ENCODE results near the gene GLRX5.

Gene GLRX5

DNA sequence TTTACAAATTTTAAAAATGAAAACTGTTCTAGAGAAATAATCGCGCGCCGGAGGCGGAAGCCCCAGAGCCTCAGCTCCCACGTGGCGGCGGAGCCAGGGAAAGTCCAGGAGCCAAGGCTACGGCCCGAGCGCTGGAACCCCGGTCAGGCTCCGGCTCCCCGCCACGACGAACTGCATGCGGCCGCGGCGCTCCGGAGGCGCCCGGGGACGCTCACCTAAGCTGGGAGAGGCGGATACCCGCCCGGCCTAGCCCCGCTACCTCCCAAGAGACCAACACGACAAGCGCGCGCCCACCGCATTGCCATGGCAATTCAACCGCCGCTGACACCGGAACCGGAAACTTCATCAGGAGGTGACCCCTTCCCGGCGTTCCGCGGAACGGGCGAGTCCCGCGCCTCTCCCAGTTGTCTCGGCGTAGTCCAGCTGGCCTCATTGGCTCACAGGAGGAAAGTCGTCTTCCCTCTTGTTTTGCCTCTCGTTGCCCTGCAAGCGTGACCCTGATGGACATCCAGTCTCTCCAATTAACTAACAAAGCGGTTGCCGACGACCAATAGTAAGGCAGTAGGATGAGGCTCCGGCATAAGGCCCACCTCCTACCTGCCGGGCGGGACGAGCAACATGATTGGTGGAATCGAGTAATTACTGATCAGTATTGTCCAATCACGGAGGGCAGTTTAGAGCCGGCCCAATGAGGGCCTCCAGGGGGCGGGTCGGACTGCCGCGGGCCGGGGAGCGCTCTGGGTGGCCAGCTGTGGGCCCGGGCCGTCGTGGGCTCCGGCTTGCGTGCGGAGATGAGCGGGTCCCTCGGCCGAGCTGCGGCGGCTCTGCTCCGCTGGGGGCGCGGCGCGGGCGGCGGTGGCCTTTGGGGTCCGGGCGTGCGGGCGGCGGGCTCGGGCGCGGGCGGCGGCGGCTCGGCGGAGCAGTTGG, at the start of gene GLRX5:
TSS of gene GLRX5 (plus strand) at position 752 of the 927 bp plus-strand sequence. CDS start at position 792, 40 bp downstream.
- DNase-seq: peak; percentile 97

- no peak for DNase-seq
Measured at GRCh38 chr14:95485222-95485819, 49.5 kb upstream of the GLRX5 start.

DNA sequence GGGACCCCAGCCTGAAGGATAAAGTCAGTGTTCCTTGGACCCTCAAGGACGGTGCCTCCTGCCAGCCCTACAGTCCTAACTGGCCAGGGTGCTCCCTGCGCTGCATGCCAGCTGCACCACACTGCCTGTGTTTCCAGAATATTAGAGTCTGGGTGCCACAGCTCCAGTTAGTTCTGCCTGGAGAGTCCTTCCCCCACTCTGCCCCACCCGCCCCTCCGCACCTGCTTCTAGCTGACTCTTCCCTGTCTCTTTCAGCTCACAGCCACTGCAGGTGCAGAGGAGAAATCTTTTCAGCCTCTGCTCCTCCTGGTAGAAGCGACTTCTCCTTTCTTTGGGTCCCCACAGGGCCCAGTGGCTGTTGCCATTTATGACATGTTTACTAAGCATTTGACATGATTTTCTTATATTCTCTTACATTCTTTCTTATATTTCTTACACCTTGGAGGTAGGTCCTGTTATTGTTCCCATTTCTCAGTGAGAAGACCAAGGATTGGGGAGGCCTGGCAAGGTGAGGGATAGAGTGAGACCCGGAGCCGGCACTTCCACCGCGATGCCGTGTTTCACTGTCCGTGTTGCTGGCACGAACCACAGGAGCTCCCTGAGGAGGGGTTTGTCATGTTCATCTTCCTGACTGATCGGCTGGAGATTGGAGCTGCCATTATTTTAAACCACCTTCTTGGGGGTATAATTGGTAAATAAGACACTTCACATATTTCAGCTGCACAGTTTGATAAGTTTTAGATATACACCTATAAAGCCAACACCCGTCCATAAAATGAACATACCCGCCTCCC, 47.8 kb upstream of the GLRX5 start:
- DNase-seq: no peak

DNA sequence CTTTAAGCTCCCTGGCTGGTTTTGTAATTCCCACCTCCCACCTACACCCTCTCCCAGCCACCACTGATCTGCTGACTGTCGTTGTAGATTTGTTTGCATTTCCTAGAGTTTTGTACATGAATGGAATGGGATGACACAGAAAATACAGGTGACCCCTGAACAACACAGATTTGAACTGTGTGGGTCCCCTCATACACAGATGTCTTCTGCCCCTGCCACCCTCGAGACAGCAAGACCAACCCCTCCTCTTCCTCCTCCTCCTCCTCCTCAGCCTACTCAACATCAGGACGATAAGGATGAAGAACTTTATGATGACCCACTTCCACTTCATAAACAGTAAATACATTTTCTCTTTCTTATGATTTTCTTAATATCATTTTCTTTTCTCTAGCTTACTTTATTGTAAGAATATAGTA, 47.2 kb upstream of the GLRX5 start:
- DNase-seq: no peak

DNA sequence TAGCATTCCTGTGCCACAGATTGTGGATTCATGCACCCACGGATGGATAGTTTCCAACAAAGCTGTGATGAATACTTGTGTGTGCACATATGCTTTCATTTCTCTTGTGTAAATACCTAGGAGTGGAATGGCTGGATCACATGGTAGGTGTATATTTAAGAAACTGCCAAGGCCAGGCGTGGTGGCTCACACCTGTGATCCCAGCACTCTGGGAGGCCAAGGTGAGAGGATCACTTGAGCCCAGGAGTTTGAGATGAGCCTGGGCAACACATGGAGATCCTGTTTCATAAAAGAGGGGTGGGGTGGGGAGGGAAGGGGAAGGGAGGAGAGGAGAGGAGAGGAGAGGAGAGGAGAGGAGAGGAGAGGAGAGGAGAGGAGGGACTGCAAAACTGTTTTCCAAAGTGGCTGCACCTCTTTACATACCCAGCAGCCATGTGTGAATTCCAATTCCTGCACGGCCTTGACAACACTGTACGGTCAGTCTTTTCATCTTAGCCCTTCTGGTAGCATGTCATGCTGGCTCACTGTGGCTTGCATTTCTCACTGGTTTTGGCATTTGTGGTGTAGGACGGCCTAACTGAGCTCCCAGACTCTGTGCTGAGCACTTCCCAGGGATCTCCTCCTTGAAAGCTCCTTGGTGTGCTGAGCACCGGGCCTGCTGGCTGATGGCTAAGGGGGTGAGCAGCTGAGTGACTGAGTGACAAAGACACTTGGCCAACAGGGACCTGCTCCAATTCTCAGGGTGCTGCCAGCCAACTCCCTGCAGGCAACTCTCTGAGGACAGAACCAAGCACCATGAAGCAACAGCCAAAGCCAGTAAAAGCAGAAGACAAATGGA, 46.3 kb upstream of the GLRX5 start:
- no peak for DNase-seq

GRCh38 chr14:95489214-95490137, 45.4 kb upstream of the GLRX5 start:
- no peak for DNase-seq

DNA sequence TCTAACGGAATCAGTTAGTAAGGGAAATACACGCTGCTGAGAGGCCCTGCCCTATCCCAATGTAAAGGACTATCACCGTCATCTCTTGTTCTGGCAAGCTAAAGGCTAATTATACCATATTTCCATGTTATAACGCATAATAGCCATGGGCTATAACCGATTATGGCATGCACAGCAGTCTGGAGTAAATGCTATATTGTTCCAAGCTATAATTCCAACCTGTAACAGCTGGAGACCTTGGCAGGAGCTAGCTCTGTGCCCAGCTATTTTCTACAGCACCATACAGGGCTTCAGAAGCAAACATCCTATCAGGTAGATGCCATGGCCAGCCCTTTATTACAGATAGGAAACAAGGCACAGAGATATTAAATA, 44.7 kb upstream of the GLRX5 start:
- no peak for DNase-seq

- DNase-seq: no peak
Measured at GRCh38 chr14:95490727-95491451, 44.0 kb upstream of the GLRX5 start.

DNA sequence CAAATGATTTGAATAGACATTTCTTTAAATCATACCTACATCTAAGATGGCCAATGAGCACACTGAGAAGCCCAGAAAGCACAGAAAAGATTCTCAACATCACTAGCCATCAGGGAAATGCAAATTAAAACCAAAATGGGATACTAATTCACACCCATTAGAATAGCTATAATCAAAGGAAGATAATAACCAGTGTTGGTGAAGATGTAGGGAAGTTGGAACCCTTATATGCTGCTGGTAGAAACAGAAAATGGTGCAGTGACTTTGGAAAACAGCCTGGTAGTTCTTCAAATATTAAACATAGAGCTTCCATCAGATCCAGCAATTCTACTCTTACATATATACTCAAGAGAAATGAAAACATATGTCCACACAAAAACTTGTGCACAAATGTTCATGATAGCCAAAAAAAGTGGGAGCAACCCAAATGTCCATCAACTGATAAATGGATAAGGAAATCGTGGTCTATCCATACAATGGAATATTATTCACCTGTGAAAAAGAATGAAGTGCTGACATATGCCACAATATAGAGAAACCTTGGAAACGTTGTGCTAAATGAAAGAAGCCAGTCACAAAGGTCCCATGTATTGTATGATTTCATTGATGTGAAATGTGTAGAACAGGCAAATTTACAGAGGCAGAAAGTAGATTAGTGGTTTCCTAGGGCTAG, 42.8 kb upstream of the GLRX5 start:
- DNase-seq: no peak

- no peak for DNase-seq
Measured at GRCh38 chr14:95493503-95493902, 41.3 kb upstream of the GLRX5 start.

- DNase-seq: no peak
Measured at GRCh38 chr14:95493976-95494375, 40.9 kb upstream of the GLRX5 start.

DNA sequence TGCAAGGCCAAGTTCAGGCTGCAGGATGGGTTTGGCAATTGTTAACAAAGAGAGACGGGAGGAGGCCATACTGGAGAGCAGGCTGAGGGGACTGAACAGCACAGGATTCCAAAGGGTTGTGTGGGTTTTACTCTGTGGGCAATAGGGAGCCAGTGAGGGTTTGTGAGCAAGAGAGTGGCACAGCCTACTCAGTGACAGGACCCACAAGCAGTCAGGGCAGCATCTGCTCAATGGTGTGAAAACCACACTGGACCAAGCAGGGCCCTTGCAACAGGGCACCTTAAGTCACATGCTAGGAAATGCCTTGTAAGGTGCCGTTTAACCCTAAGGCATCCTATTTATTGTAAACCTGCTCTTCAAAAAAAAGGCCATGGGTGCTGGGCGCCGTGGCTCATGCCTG, 40.4 kb upstream of the GLRX5 start:
- DNase-seq: no peak

DNA sequence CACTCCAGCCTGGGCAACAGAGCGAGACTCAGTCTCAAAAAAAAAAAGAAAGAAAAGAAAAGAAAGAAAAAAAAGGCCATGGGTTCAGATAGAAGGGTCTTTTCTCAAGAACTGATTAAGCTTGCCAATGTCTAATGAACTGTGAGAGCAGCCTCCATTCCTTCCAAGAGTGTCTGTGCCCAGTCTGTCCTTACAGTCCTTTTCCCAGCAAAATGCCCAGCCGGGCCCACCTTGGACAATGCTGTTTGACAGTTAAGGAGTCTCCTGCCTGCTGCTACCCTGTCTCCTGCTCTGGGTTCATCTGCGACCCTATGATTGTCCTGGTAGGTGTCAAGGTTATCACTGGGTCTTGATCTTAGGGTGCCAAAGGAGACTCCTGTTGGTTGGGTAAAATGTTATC, 39.8 kb upstream of the GLRX5 start:
- no peak for DNase-seq

- no peak for DNase-seq
Measured at GRCh38 chr14:95495538-95496025, 39.3 kb upstream of the GLRX5 start.

- DNase-seq: no peak
Measured at GRCh38 chr14:95496111-95496681, 38.7 kb upstream of the GLRX5 start.

DNA sequence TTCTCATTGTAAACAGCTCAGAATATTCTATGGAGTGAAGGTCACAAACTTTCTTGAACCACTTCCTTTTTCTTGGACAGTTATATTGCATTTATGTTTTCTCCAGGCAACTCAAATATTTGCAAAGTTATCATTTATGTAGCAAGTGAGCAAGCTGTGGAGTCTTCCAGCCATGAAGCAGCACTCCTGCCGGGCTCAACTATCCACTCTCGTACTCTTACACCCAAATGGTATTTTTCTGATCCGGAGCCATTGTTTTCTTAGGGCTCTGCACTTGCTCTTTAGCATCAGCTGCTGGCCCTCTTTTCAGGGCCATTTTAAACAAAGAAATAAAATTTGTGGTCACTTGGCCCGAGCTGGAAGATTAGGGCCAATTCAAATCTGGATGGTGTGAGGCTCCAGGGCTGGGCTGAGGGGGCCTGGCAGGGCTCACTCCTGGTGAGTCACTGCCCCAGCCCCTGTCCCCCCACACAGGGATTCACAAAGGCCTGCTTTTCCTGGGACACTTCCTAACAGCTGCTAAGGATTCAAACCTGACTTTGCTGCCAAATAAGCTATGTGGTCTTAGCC, 38.1 kb upstream of the GLRX5 start:
- DNase-seq: no peak

DNA sequence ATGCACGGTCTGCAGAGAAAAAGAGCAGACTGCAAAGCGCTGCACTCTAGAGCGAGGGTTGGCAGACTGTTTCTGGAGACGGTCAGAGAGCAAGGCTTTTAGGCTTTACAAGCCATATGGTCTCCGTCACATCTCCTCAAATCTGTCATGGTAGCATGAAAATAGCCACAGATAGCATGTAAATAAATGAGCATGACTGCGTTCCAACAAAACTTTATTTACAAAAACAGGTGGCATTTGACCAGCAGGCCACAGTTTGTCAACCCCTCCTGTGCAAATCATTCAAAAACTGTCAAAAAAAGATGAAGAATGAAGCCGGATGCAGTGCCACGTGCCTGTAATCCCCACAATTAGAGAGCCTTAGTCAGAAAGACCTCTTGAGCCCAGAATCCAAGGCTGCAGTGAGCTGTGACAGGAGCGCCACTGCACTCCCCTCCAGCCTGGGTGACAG, 37.3 kb upstream of the GLRX5 start:
- DNase-seq: no peak

DNA sequence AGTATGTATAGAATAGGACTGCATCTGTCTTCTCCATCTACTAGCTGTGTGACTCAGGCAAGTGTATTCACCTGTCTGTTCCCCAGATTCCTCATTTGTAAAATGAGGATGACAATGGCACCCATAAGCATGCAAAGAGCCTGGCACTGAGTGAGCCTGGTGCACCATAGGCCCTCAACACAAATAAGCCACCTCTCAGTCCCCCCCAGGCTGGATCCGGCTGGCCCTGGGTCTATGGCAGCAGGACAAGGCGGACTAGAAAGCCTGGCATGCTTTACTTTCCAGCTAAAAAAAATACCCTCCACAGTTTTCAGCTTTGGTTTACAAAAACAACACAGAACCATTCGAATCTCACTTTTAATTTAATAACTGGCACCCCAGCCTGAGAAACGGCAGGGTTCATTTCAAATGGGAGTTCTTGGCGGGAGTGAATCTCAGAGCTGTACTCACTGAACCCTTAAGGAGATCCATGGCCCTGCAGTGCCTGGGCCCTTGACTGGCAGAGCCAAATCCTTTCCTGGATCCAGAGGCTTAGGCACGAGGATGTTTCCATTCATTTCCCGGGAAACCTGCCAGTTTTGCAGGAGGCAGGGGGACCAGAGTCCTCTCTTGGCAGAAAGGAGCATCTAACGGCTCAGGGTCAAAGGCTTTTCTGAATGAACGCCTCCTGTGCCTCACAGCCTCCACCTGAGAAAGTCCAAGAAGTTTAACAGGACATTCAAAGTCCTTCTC, 36.1 kb upstream of the GLRX5 start:
- DNase-seq: no peak

Data from activated CD4-positive, alpha-beta T cell treated with anti-CD3 and anti-CD28 coated beads, Interleukin-2, amount 50 U/mL, for 4 hours (primary cell).